ENCODE data around the gene PSMD12. TPM values are rescaled to one million over a fixed set of nuclear protein-coding genes. Genes with fewer than 3 reads are reported as not detected.
"Not testable (repeated sequence)": the region's sequence is repeated elsewhere in the genome, so short reads cannot be mapped to it uniquely, and the experiment has no call there.

PSMD12 gene
- polyA plus RNA-seq, 3 donors = 15.2 to 29.0 (median 18.8) TPM

GRCh38 chr17:67390006-67390645, 23.7 kb upstream of the PSMD12 start:
- H3K27ac ChIP-seq (ENCODE audit: low read depth, low read length) = no peak overlapping the region
- 60 to 89% (median 79%) methylated on average over 6 of the region's 6 CpGs for WGBS, 3 donors

DNA sequence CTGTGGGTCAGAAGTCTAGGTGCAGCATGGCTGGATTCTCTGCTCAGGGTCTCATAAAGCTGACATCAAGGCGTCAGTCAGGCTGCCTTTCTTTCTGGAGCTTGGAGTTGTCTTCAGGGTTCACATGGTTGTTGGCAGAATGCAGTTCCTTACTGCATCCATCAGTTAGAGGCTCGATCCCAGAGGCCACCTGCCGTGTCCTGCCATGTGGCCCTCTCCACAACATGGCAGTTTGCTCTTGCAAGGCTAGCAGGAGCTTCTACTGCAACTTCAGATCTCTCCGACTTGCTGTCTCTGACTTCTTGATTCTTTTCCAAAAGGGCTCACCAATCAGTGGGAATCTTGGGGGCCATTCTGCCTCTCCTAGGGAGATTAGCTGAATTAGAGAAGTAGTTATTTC, 22.6 kb upstream of the PSMD12 start:
- H3K27ac ChIP-seq (ENCODE audit: low read depth, low read length) = no peak overlapping the region
- WGBS, 3 donors = 95 to 98% (median 95%) methylated on average over 4 of the region's 4 CpGs

- WGBS, 3 donors = 92 to 97% (median 96%) methylated on average over 10 of the region's 10 CpGs
- not testable (repeated sequence) for H3K27ac ChIP-seq (ENCODE audit: low read depth, low read length)
Observed at GRCh38 chr17:67388536-67388935, 22.2 kb upstream of the PSMD12 start.

- WGBS, 3 donors = 69 to 76% (median 76%) methylated on average over 16 of the region's 16 CpGs
- no peak overlapping the region for H3K27ac ChIP-seq (ENCODE audit: low read depth, low read length)
Observed at GRCh38 chr17:67386965-67387551, 20.7 kb upstream of the PSMD12 start.

- 84 to 94% (median 90%) methylated on average over 20 of the region's 20 CpGs for WGBS, 3 donors
- no peak overlapping the region for H3K27ac ChIP-seq (ENCODE audit: low read depth, low read length)
Observed at GRCh38 chr17:67385122-67385988, 19.0 kb upstream of the PSMD12 start.

DNA sequence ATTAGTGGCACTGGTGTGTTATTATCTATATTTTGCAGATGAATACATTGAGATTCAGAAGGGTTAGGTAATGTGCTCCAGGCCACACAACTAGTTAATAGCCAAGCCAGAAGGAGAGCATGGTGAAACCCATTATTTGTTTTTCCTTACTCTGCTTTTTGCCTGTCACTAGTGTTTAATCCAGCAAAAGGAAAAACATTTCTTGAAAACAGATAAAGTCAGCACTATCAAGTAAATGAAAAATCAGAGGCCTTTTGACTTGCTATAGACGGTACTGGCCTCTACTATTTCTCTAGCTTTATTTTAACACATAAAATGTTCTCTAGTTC, 15.5 kb upstream of the PSMD12 start:
- no peak overlapping the region for H3K27ac ChIP-seq (ENCODE audit: low read depth, low read length)
- 27 to 68% (median 65%) methylated on average over 1 of the region's 1 CpG for WGBS, 3 donors

GRCh38 chr17:67379251-67379630, 12.9 kb upstream of the PSMD12 start:
- H3K27ac ChIP-seq (ENCODE audit: low read depth, low read length) = no peak overlapping the region
- WGBS, 3 donors = 50 to 66% (median 62%) methylated on average over 8 of the region's 8 CpGs

GRCh38 chr17:67378454-67379250, 12.3 kb upstream of the PSMD12 start:
- WGBS, 3 donors = 0 to 1% (median 0%) methylated on average over 64 to 72 of the region's 72 CpGs
- H3K27ac ChIP-seq (ENCODE audit: low read depth, low read length) = peak overlapping the region; percentile 71

GRCh38 chr17:67377488-67378453, 11.4 kb upstream of the PSMD12 start:
- 0 to 1% (median 1%) methylated on average over 76 to 100 of the region's 100 CpGs for WGBS, 3 donors
- H3K27ac ChIP-seq (ENCODE audit: low read depth, low read length) = peak overlapping the region; percentile 71

- peak within 1 kb of the TSS; percentile 71 for H3K27ac ChIP-seq (ENCODE audit: low read depth, low read length)
- WGBS, 3 donors = 0% methylated on average over 48 to 56 of the region's 56 CpGs
Observed at GRCh38 chr17:67376737-67377487, 10.5 kb upstream of the PSMD12 start, which contains the start of gene PITPNC1. Gene PITPNC1, plus strand, starts transcription at chr17:67377281.

DNA sequence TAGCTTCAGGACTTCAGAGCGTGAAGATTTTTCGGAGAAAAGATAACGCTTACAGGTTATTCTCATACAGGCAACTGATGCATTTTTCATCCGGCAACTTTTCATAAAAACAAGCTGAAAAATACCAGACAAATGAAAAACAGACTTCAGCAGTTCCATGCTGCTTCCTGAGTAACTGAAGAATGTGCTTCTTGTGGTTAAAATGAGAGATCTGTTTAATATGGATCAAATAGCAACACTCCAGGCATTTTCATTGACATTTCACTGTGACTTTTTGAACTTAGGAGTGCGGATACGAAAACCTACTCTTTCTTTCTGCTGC, 10.0 kb upstream of the PSMD12 start:
- 16 to 37% (median 17%) methylated on average over 6 of the region's 6 CpGs for WGBS, 3 donors
- no peak overlapping the region for H3K27ac ChIP-seq (ENCODE audit: low read depth, low read length)

DNA sequence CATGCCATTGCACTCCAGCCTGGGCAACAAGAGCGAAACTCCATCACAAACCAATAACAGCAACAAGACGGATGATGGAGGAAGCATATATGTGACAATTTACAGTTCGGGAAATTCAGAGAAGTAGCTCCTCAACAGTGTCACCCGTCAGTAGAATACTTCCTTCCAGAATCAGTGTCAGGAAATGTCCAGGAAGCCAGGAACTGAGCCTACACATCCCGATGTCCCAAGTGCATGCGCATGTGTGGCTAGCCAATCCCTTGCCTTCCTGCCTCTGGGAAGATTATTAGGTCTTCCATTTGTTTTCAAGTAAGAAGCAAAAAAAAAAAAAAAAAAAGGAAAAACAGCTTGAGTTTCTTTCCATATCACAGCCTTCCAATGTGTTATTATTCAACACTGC, 9.3 kb upstream of the PSMD12 start:
- H3K27ac ChIP-seq (ENCODE audit: low read depth, low read length) = no peak overlapping the region
- WGBS, 3 donors = 52 to 82% (median 65%) methylated on average over 6 of the region's 6 CpGs

DNA sequence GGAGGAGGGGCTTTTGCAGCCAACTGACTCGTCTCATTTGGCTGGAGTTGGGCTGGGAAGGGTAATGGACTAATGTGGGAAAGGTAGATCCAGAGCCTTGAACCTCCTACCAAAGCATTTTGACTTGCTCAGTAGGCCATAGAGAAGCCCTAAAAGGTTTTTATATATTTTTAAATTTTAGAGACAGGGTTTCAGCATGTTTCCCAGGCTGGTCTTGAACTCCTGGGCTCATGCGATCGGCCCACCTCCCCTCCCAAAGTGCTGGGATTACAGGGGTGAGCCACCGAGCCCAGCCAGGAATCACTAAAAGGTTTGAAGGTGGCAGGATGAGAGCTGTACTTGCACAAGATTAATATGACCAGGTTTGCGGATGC, 8.7 kb upstream of the PSMD12 start:
- 66 to 78% (median 74%) methylated on average over 5 of the region's 5 CpGs for WGBS, 3 donors
- H3K27ac ChIP-seq (ENCODE audit: low read depth, low read length) = no peak overlapping the region

DNA sequence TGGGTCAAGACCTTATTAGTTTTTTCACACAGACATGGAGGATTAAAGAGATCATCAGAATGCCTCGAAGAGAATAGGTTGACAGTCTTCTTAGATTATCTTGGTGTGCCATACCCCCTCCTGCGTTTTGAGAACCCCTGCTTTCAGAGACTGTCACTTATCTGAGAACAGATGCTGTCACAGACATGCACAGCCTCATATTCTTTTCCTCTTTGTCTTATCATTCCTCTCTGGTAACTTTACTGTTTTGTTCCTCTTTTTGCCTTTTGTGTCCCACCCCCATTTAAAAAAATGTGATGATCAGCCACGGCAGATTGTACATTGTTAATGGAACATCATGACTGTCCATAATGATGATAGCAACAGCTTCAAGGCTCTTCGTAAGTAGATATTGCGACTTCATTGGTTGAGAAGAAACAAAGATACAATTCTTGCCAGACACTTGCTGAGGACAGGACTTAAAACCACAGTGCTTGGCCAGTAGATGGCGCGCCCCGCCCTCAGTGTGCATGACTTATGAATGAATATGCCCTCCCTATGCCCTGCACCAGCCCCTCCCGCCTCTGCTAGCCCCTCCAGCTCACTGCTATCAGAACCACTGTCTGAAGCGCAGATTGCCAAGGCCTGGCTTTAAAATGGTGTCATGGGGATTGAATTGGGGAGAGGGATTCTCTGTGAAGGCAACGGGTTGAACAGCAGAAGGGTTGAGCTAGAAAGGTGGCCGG, 8.1 kb upstream of the PSMD12 start:
- no peak overlapping the region for H3K27ac ChIP-seq (ENCODE audit: low read depth, low read length)
- WGBS, 3 donors = 15 to 16% (median 15%) methylated on average over 12 of the region's 12 CpGs

GRCh38 chr17:67372751-67373150, 6.4 kb upstream of the PSMD12 start:
- whole genome bisulfite sequencing, 3 donors = 94 to 100% (median 98%) methylated on average over 1 of the region's 1 CpG
- no peak overlapping the region for H3K27ac ChIP-seq (ENCODE audit: low read depth, low read length)

GRCh38 chr17:67369676-67370075, 3.3 kb upstream of the PSMD12 start:
- H3K27ac ChIP-seq (ENCODE audit: low read depth, low read length) = no peak overlapping the region

DNA sequence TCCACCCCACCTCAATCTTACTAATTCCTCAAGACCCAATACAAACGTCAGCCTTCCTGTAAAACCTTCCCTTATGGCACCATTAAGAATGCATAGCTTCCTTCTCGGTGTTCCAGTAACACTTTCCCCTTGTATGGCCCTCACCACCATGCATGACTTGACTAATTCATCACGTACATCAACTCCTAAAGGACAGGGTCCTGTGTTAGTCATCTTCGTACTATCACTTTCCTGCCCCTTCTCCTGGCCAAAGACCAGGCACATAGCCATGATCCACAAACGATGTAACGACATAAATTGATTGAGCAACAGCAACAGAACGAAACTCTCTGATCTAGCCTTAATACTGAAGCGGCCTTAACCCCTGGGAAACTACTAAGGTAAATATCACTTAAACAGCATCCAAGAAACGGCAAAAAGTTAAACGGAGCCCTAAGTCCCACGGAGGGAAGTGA, 612 bp downstream of the PSMD12 start:
- 0 to 1% (median 1%) methylated on average over 11 of the region's 11 CpGs for WGBS, 3 donors
- peak overlapping the region; percentile 88 for H3K27ac ChIP-seq (ENCODE audit: low read depth, low read length)
